ENCODE measurements around the gene UCK2. TPM values are rescaled to one million over a fixed set of nuclear protein-coding genes. Genes with fewer than 3 reads are reported as not detected.

Gene UCK2
- total and polyA plus RNA-seq, 10 of the 15 experiments (the other 5 are each of a cell fraction or from before 2014, with no cell fraction given): 55.3 to 106 (median 84.9) TPM

DNA sequence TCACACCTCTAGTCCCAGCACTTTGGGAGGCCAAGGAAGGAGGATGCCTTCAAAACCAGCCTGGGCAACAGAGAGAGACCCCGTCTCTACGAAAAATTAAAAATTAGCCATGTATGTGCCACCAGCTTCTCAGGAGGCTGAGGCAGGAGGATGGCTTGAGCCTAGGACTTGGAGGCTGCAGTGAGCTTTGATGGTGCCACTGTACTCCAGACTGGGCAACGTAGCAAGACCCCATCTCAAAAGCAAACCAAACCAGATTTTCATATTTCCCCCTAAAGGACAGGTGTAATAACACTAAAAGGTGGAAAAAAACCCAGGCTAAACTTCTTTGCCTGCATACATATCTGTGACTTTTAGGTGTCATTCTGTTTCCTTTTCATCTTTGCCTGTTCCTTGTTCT, 3.7 kb downstream of the UCK2 start:
- no peaks in the 10 kb centered on the region for H3K9me3 ChIP-seq (replicated peaks; ENCODE audit: control insufficient read depth, insufficient read depth, low read length)
- DNase-seq (ENCODE audit: low read depth, low spot score) (no peak), ATAC-seq (no peak), FAIRE-seq (no peak)
- H2AFZ ChIP-seq (ENCODE audit: control insufficient read depth, low read depth, low read length): no peak overlapping the region
- TF ChIP-seq SMARCA5 (IDR thresholded peaks at IDR 0.05) (0 out of 2 replicates have a peak, but pooled peaks have one; percentile 29), NR2C1 (IDR thresholded peaks at IDR 0.05) (no peak), STAT1 (conservative IDR thresholded peaks at IDR 0.05) (no peak)
- H3K4me3 ChIP-seq: no peak overlapping the region
- ChIA-PET CTCF (interaction anchor here (0.5 to 3.5 kb wide), 5 partner anchors 11 to 133 kb away, joined by 3 to 36 read pairs (median 4); no protein-coding TSS in a partner anchor), POLR2A (interaction anchor here (1.2 to 4.2 kb wide), 2 partner anchors 12 to 76 kb away, joined by 5 to 44 read pairs; no protein-coding TSS in a partner anchor), SMC1A (ENCODE audit: uncharacterized antibody, unreplicated experiment) (interaction anchor here (0.7 to 9.4 kb wide), 7 partner anchors 16 to 133 kb away, joined by 3 to 145 read pairs (median 47); partner anchors contain the start of gene TMCO1), RAD21 (ENCODE audit: unreplicated experiment) (interaction anchor here (0.8 to 4.9 kb wide), 5 partner anchors 15 to 47 kb away, joined by 3 to 73 read pairs (median 4); no protein-coding TSS in a partner anchor)
- H3K27ac ChIP-seq (ENCODE audit: control insufficient read depth, insufficient read depth): no peak overlapping the region
- WGBS (ENCODE audit: insufficient coverage, insufficient replicate concordance, low lambda C conversion rate, missing lambda C conversion rate): 100% methylated on average over 3 of the region's 3 CpGs
- in situ Hi-C loops (cut with MboI): no loop called here
- H4K20me1 ChIP-seq (ENCODE audit: control insufficient read depth, insufficient read depth): no peaks in the 10 kb centered on the region
- no peaks in the 10 kb centered on the region; the same call in 1 of the 2 replicates for H3K4me1 ChIP-seq (ENCODE audit: control insufficient read depth, insufficient read depth, low read length)
- no peak overlapping the region for H3K9ac ChIP-seq (ENCODE audit: control insufficient read depth, insufficient read depth, low read length)
- peak overlapping the region; percentile 11 for H3K4me2 ChIP-seq (ENCODE audit: control insufficient read depth, insufficient read depth)
- H3K27me3 ChIP-seq (replicated peaks in 1 of 2; ENCODE audit: control insufficient read depth in 2 of 2, insufficient read depth in 2 of 2, low read length in 1 of 2): no peaks in the 10 kb centered on the region
- no TSS peak for BruUV-seq (replicated peaks)
- H3K36me3 ChIP-seq (ENCODE audit: control insufficient read depth in 2 of 2, insufficient read depth in 2 of 2, low read length in 1 of 2): no peaks in the 10 kb centered on the region
- peaks cover 77% of the 10 kb centered on the region for H3K79me2 ChIP-seq (ENCODE audit: control insufficient read depth, insufficient read depth, low read length)
- intact Hi-C loops (cut with micrococcal nuclease; ENCODE audit: unreplicated experiment): no loop called here

DNA sequence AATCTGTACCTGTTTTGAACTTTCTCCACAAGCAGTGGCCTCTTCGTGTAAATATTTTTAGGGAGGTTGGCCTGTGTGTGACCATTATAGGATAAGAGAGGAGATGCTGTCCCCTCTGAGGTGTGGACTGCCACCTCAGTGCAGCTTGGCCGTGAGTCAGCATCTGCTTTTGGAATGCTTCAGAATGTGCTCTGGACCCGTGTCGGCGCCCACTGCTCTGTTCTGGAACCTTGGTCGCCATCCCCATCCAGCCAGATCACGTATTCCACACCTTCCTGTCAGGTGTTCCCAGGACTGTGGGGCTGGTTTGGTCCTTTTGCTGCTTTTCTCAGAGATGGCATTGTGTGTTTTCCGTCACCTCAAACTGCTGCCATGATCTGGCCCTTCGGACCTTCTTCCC, 5.5 kb downstream of the UCK2 start:
- 0 out of 2 replicates have a peak overlapping the region, but pooled peaks have one; percentile 15 for H3K9ac ChIP-seq (ENCODE audit: control insufficient read depth, insufficient read depth, low read length)
- CTCF ChIA-PET: no interaction called here
- no peak overlapping the region for H2AFZ ChIP-seq (ENCODE audit: control insufficient read depth, low read depth, low read length)
- H4K20me1 ChIP-seq (ENCODE audit: control insufficient read depth, insufficient read depth): no peaks in the 10 kb centered on the region
- POLR2A ChIA-PET: interaction anchor here (2.8 kb wide), 1 partner anchor 23 kb away, joined by 7 read pairs; no protein-coding TSS in a partner anchor
- peaks cover 90% of the 10 kb centered on the region for H3K79me2 ChIP-seq (ENCODE audit: control insufficient read depth, insufficient read depth, low read length)
- in situ Hi-C loops (cut with MboI) (no loop called here), intact Hi-C loops (cut with micrococcal nuclease; ENCODE audit: unreplicated experiment) (no loop called here)
- no TSS peak for BruUV-seq (replicated peaks)
- H3K36me3 ChIP-seq (ENCODE audit: control insufficient read depth in 2 of 2, insufficient read depth in 2 of 2, low read length in 1 of 2): no peaks in the 10 kb centered on the region; a peak in 1 of 4 replicates
- WGBS (ENCODE audit: insufficient coverage, insufficient replicate concordance, low lambda C conversion rate, missing lambda C conversion rate): 85% methylated on average over 9 of the region's 9 CpGs
- SMC1A ChIA-PET (ENCODE audit: uncharacterized antibody, unreplicated experiment): interaction anchor here (1.1 to 9.4 kb wide), 4 partner anchors 14 to 51 kb away, joined by 4 to 145 read pairs (median 91); no protein-coding TSS in a partner anchor
- ATAC-seq (no peak), DNase-seq (ENCODE audit: low read depth, low spot score) (no peak), FAIRE-seq (no peak)
- no peak for TF ChIP-seq NR2C2 (IDR thresholded peaks at IDR 0.05; ENCODE audit: borderline replicate concordance, control insufficient read depth, insufficient read length, low read depth)
- no peak for TF ChIP-seq BACH1 (IDR thresholded peaks at IDR 0.05; ENCODE audit: borderline replicate concordance)
- TF ChIP-seq, protein P1, sequence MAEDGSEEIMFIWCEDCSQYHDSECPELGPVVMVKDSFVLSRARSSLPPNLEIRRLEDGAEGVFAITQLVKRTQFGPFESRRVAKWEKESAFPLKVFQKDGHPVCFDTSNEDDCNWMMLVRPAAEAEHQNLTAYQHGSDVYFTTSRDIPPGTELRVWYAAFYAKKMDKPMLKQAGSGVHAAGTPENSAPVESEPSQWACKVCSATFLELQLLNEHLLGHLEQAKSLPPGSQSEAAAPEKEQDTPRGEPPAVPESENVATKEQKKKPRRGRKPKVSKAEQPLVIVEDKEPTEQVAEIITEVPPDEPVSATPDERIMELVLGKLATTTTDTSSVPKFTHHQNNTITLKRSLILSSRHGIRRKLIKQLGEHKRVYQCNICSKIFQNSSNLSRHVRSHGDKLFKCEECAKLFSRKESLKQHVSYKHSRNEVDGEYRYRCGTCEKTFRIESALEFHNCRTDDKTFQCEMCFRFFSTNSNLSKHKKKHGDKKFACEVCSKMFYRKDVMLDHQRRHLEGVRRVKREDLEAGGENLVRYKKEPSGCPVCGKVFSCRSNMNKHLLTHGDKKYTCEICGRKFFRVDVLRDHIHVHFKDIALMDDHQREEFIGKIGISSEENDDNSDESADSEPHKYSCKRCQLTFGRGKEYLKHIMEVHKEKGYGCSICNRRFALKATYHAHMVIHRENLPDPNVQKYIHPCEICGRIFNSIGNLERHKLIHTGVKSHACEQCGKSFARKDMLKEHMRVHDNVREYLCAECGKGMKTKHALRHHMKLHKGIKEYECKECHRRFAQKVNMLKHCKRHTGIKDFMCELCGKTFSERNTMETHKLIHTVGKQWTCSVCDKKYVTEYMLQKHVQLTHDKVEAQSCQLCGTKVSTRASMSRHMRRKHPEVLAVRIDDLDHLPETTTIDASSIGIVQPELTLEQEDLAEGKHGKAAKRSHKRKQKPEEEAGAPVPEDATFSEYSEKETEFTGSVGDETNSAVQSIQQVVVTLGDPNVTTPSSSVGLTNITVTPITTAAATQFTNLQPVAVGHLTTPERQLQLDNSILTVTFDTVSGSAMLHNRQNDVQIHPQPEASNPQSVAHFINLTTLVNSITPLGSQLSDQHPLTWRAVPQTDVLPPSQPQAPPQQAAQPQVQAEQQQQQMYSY (CRISPR knock-in tag; IDR thresholded peaks at IDR 0.05): no peak
- TF ChIP-seq, protein P2, sequence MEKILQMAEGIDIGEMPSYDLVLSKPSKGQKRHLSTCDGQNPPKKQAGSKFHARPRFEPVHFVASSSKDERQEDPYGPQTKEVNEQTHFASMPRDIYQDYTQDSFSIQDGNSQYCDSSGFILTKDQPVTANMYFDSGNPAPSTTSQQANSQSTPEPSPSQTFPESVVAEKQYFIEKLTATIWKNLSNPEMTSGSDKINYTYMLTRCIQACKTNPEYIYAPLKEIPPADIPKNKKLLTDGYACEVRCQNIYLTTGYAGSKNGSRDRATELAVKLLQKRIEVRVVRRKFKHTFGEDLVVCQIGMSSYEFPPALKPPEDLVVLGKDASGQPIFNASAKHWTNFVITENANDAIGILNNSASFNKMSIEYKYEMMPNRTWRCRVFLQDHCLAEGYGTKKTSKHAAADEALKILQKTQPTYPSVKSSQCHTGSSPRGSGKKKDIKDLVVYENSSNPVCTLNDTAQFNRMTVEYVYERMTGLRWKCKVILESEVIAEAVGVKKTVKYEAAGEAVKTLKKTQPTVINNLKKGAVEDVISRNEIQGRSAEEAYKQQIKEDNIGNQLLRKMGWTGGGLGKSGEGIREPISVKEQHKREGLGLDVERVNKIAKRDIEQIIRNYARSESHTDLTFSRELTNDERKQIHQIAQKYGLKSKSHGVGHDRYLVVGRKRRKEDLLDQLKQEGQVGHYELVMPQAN (conservative IDR thresholded peaks at IDR 0.05): no peak
- no peak for TF ChIP-seq ZZZ3 (IDR thresholded peaks at IDR 0.05; ENCODE audit: control insufficient read depth, insufficient read length, low read depth)
- H3K4me3 ChIP-seq: no peak overlapping the region
- no peaks in the 10 kb centered on the region for H3K9me3 ChIP-seq (replicated peaks; ENCODE audit: control insufficient read depth, insufficient read depth, low read length)
- RAD21 ChIA-PET (ENCODE audit: unreplicated experiment): interaction anchor here (1.7 to 2.2 kb wide), 2 partner anchors 13 to 79 kb away, joined by 4 read pairs; no protein-coding TSS in a partner anchor
- H3K4me2 ChIP-seq (ENCODE audit: control insufficient read depth, insufficient read depth): peak overlapping the region; percentile 21
- no peaks in the 10 kb centered on the region for H3K27me3 ChIP-seq (replicated peaks in 1 of 2; ENCODE audit: control insufficient read depth in 2 of 2, insufficient read depth in 2 of 2, low read length in 1 of 2)
- H3K4me1 ChIP-seq (ENCODE audit: control insufficient read depth, insufficient read depth, low read length): peaks cover 7% of the 10 kb centered on the region; the same call in 1 of the 2 replicates
- no peak overlapping the region for H3K27ac ChIP-seq (ENCODE audit: control insufficient read depth, insufficient read depth)
